Fibroblast of lung (primary cell): Measurements from ENCODE around the gene PRR3. TPM values are rescaled to one million over a fixed set of nuclear protein-coding genes. Genes with fewer than 3 reads are reported as not detected.

Source experiments
- DNase-seq, 2 donors: peaks; one replicate each; pipeline versions ENCODE4 v3.0.0 to v3.0.0-alpha.2; 2010; ENCODE audit warnings: low read depth in 2 of 2
- H2AFZ ChIP-seq: 2 replicates; pipeline ENCODE4 v1.5.1; 2012; ENCODE audit warnings: low read length, control low read depth, inconsistent platforms
- H3K27ac ChIP-seq: 2 replicates; pipeline ENCODE4 v1.5.1; 2011; ENCODE audit warnings: low read length, control low read depth; ENCODE audit not compliant: insufficient read depth
- H3K27me3 ChIP-seq: 2 replicates; pipeline ENCODE4 v1.5.1; 2011; ENCODE audit warnings: mild to moderate bottlenecking, low read length; ENCODE audit not compliant: control insufficient read depth, insufficient read depth
- H3K36me3 ChIP-seq: 2 replicates; pipeline ENCODE4 v1.5.1; 2011; ENCODE audit warnings: low read length; ENCODE audit not compliant: control insufficient read depth, insufficient read depth
- H3K4me1 ChIP-seq: 2 replicates; pipeline ENCODE4 v1.5.1; 2011; ENCODE audit warnings: low read length; ENCODE audit not compliant: control insufficient read depth, insufficient read depth; ENCODE audit errors: extremely low read depth
- H3K4me2 ChIP-seq: 2 replicates; pipeline ENCODE4 v1.5.1; 2011; ENCODE audit warnings: low read length, control low read depth; ENCODE audit not compliant: insufficient read depth; ENCODE audit errors: extremely low read depth
- H3K4me3 ChIP-seq, 4 experiments: fragments of 200-600 bp in 1 of 4; sonication (generic) in 1 of 4; replicated peaks in 1 of 4; 2 replicates each; pipeline ENCODE4 v1.5.1; 2011 to 2016; ENCODE audit warnings: low read length in 4 of 4, low read depth in 3 of 4, mild to moderate bottlenecking in 3 of 4, control low read depth in 2 of 4, inconsistent platforms in 1 of 4, mixed read lengths in 1 of 4; ENCODE audit not compliant: insufficient read depth in 1 of 4; ENCODE audit errors: control extremely low read depth in 1 of 4
- H3K79me2 ChIP-seq: 2 replicates; pipeline ENCODE4 v1.5.1; 2012; ENCODE audit warnings: mild to moderate bottlenecking, low read length, inconsistent platforms; ENCODE audit not compliant: control insufficient read depth, insufficient read depth
- H3K9ac ChIP-seq: 2 replicates; pipeline ENCODE4 v1.5.1; 2011; ENCODE audit warnings: mild to moderate bottlenecking, low read length, control low read depth; ENCODE audit not compliant: insufficient read depth
- H3K9me3 ChIP-seq: 2 replicates; pipeline ENCODE4 v1.5.1; 2012; ENCODE audit warnings: low read depth, low read length; ENCODE audit not compliant: control insufficient read depth, insufficient read depth
- H4K20me1 ChIP-seq: 2 replicates; pipeline ENCODE4 v1.5.1; 2011; ENCODE audit warnings: low read length; ENCODE audit not compliant: control insufficient read depth, insufficient read depth; ENCODE audit errors: extremely low read depth
- CTCF ChIP-seq, 2 donors: IDR thresholded peaks in 1 of 2; conservative IDR thresholded peaks in 1 of 2; 1 replicate in 1 of 2; 2 replicates in 1 of 2; pipeline ENCODE4 v1.5.1; 2011 to 2012; ENCODE audit warnings: low read length in 2 of 2, control low read depth in 1 of 2, inconsistent platforms in 1 of 2, low read depth in 1 of 2, mild to moderate bottlenecking in 1 of 2
- EZH2 ChIP-seq: IDR thresholded peaks from 2 replicates; pipeline ENCODE4 v1.5.1; 2012; ENCODE audit warnings: low read length, control low read depth, mild to moderate bottlenecking; ENCODE audit errors: missing control alignments
- polyA minus RNA-seq: library from RNA; depleted of rRNA, polyadenylated mRNA; stranded (reverse); fragments of >200 nt; gene quantifications from 2 replicates; pipeline ENCODE4 v1.2.3, GENCODE V29; 2011; ENCODE audit warnings: low replicate concordance
- polyA plus RNA-seq, 2 donors: library from polyadenylated mRNA; depleted of rRNA in 1 of 2; stranded (reverse) in 1 of 2; unstranded in 1 of 2; fragments of >200 nt; gene quantifications; 2 replicates each; pipeline ENCODE4 v1.2.1, GENCODE V29; 2011 to 2012; ENCODE audit warnings: missing spikeins in 1 of 2
- total RNA-seq: library from RNA; depleted of rRNA; stranded (reverse); fragments of >200 nt; gene quantifications from 2 replicates; pipeline ENCODE4 v1.2.1, GENCODE V29; 2014

The PRR3 gene
- 5.1 and 6.6 TPM in 2 replicates for total RNA-seq
- polyA plus RNA-seq, result 19.0 and 23.2 TPM in 2 replicates
- polyA plus RNA-seq (2012), result 11.1 and 12.7 TPM in 2 replicates
- 29.1 and 35.8 TPM in 2 replicates for polyA minus RNA-seq

GRCh38 chr6:30556906-30557682 lies at the start of gene PRR3:
Gene PRR3 (plus strand): TSS chr6:30557295. CDS start chr6:30557345, 50 bp downstream.
- Histone ChIP-seq H3K27ac (peak within 1 kb of the TSS; percentile 99), H3K27me3 (no peaks in the 10 kb centered on the region), H2AFZ (peak within 1 kb of the TSS; percentile 74), H4K20me1 (no peaks in the 10 kb centered on the region), H3K4me1 (no peaks in the 10 kb centered on the region), H3K9ac (peak within 1 kb of the TSS; percentile 98), H3K4me3 (peak within 1 kb of the TSS; percentile 89 to 100 (median 93)), H3K79me2 (peaks cover 16% of the 10 kb centered on the region), H3K4me2 (peak within 1 kb of the TSS; percentile 93), H3K36me3 (peaks cover 15% of the 10 kb centered on the region), H3K9me3 (no peaks in the 10 kb centered on the region)
- peak; percentile 84 to 94 for DNase-seq
- no peak for TF ChIP-seq EZH2
- TF ChIP-seq CTCF (conservative IDR thresholded peaks at IDR 0.05 in 1 of 2, IDR thresholded peaks at IDR 0.05 in 1 of 2; ENCODE audit: low read depth in 1 of 2, low read length in 2 of 2), result no peak

- TF ChIP-seq EZH2 (no peak), CTCF (conservative IDR thresholded peaks at IDR 0.05 in 1 of 2, IDR thresholded peaks at IDR 0.05 in 1 of 2; ENCODE audit: low read depth in 1 of 2, low read length in 2 of 2) (no peak)
- Histone ChIP-seq H3K27me3 (no peaks in the 10 kb centered on the region), H4K20me1 (no peaks in the 10 kb centered on the region), H3K4me3 (no peak overlapping the region), H3K9ac (no peak overlapping the region), H3K4me1 (peaks cover 2% of the 10 kb centered on the region), H3K79me2 (no peaks in the 10 kb centered on the region), H2AFZ (no peak overlapping the region), H3K4me2 (no peak overlapping the region), H3K9me3 (no peaks in the 10 kb centered on the region), H3K36me3 (no peaks in the 10 kb centered on the region), H3K27ac (no peak overlapping the region)
- DNase-seq, result no peak
Observed at GRCh38 chr6:30507849-30508827, 49.0 kb upstream of the PRR3 start.
